Astrocyte (in vitro differentiated cells and primary cell): ENCODE data around the gene MAGEH1. TPM values are rescaled to one million over a fixed set of nuclear protein-coding genes. Genes with fewer than 3 reads are reported as not detected.

Source experiments
- DNase-seq: peaks from one replicate; pipeline ENCODE4 v3.0.0-alpha.2; 2010; ENCODE audit warnings: low read depth
- FAIRE-seq: peaks from 2 replicates; lab custom pipeline; 2011; peaks lifted over from hg19 to GRCh38; lab: Jason Lieb, UNC
- H2AFZ ChIP-seq: 2 replicates; pipeline ENCODE4 v1.6.0; 2012; ENCODE audit warnings: low read depth, low read length, inconsistent platforms
- H3K27ac ChIP-seq: 2 replicates; pipeline ENCODE4 v1.5.1; 2011; ENCODE audit warnings: low read depth, low read length, inconsistent platforms
- H3K27me3 ChIP-seq: 2 replicates; pipeline ENCODE4 v1.6.0; 2011; ENCODE audit warnings: low read length, inconsistent platforms; ENCODE audit not compliant: insufficient read depth
- H3K36me3 ChIP-seq: 2 replicates; pipeline ENCODE4 v1.5.1; 2011; ENCODE audit warnings: low read length, inconsistent platforms; ENCODE audit not compliant: insufficient read depth
- H3K4me1 ChIP-seq: 2 replicates; pipeline ENCODE4 v1.5.1; 2011; ENCODE audit warnings: low read length, inconsistent platforms; ENCODE audit not compliant: insufficient read depth
- H3K4me2 ChIP-seq: 2 replicates; pipeline ENCODE4 v1.6.0; 2012; ENCODE audit warnings: low read length, inconsistent platforms
- H3K4me3 ChIP-seq: 2 replicates; pipeline ENCODE4 v1.5.1; 2011; ENCODE audit warnings: low read depth, mild to moderate bottlenecking, low read length, inconsistent platforms; ENCODE audit not compliant: insufficient read depth
- H3K79me2 ChIP-seq: 2 replicates; pipeline ENCODE4 v1.6.0; 2012; ENCODE audit warnings: mild to moderate bottlenecking, low read length, inconsistent platforms; ENCODE audit not compliant: insufficient read depth
- H3K9ac ChIP-seq: 2 replicates; pipeline ENCODE4 v1.6.0; 2012; ENCODE audit warnings: mild to moderate bottlenecking, low read length, inconsistent platforms
- H3K9me3 ChIP-seq: 2 replicates; pipeline ENCODE4 v1.5.1; 2012; ENCODE audit warnings: low read depth, mild to moderate bottlenecking, low read length, inconsistent platforms; ENCODE audit not compliant: insufficient read depth
- H4K20me1 ChIP-seq: 2 replicates; pipeline ENCODE4 v1.6.0; 2012; ENCODE audit warnings: low read length, inconsistent platforms; ENCODE audit not compliant: insufficient read depth
- H3K27ac Mint-ChIP-seq: one replicate; pipeline ENCODE4 v1.8.0; 2021; ENCODE audit warnings: mild to moderate bottlenecking, mixed read lengths; ENCODE audit not compliant: unreplicated experiment
- H3K27me3 Mint-ChIP-seq: one replicate; pipeline ENCODE4 v1.8.0; 2021; ENCODE audit warnings: low read depth, mixed read lengths; ENCODE audit not compliant: unreplicated experiment
- H3K36me3 Mint-ChIP-seq: one replicate; pipeline ENCODE4 v1.8.0; 2021; ENCODE audit warnings: low read depth, mixed read lengths; ENCODE audit not compliant: unreplicated experiment
- H3K4me1 Mint-ChIP-seq: one replicate; pipeline ENCODE4 v1.8.0; 2021; ENCODE audit warnings: low read depth, mixed read lengths; ENCODE audit not compliant: unreplicated experiment
- H3K4me3 Mint-ChIP-seq: one replicate; pipeline ENCODE4 v1.8.0; 2021; ENCODE audit warnings: mild to moderate bottlenecking, moderate library complexity, mixed read lengths; ENCODE audit not compliant: unreplicated experiment
- H3K9me3 Mint-ChIP-seq: one replicate; pipeline ENCODE4 v1.8.0; 2021; ENCODE audit warnings: mild to moderate bottlenecking, mixed read lengths; ENCODE audit not compliant: unreplicated experiment
- CTCF ChIP-seq: IDR thresholded peaks from 2 replicates; pipeline ENCODE4 v1.5.1; 2011; ENCODE audit warnings: low read depth, mild to moderate bottlenecking, inconsistent platforms, low read length, moderate library complexity; ENCODE audit not compliant: insufficient read depth
- EZH2 ChIP-seq: IDR thresholded peaks from 2 replicates; pipeline ENCODE4 v1.6.1; 2012; ENCODE audit warnings: mild to moderate bottlenecking, low read length, inconsistent platforms; ENCODE audit not compliant: insufficient read depth
- total RNA-seq: library from RNA; stranded (reverse); gene quantifications from 2 replicates; pipeline ENCODE4 v1.2.1, GENCODE V29; 2021

MAGEH1 gene
- total RNA-seq, 1 donor from 2014 or later = 15.4 TPM

DNA sequence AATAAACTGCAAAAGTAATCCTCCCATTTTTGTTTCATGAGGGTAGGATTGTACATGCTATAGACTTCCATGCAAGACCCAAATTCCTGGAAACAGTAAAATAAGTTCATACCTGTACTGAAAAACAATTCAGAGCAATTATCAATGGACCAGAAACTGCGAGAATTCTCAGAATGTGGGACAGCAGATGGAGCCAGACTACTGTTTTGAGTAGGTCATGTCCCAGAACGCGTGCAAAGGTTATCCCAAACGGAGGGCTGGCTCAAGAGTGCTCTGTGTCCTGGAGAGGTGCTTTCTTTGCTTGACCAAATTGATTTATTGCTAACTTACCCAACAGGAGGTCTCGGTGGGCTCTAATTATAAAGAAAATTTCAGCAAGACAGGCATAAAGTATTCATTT, 1.7 kb upstream of the MAGEH1 start:
- Mint-ChIP-seq H3K36me3 (no peaks in the 10 kb centered on the region), H3K4me1 (peaks cover 3% of the 10 kb centered on the region), H3K4me3 (no peak overlapping the region), H3K27me3 (peaks cover 14% of the 10 kb centered on the region), H3K27ac (no peak overlapping the region), H3K9me3 (no peaks in the 10 kb centered on the region)
- H3K36me3 ChIP-seq = no peaks in the 10 kb centered on the region
- H3K27me3 ChIP-seq = no peaks in the 10 kb centered on the region
- H3K4me1 ChIP-seq = no peaks in the 10 kb centered on the region
- H3K9me3 ChIP-seq = no peaks in the 10 kb centered on the region
- no peak overlapping the region for H3K27ac ChIP-seq
- H2AFZ ChIP-seq = no peak overlapping the region
- H3K79me2 ChIP-seq = peaks cover 10% of the 10 kb centered on the region
- no peak overlapping the region for H3K9ac ChIP-seq
- no peak for FAIRE-seq
- no peaks in the 10 kb centered on the region for H4K20me1 ChIP-seq
- H3K4me2 ChIP-seq = no peak overlapping the region
- H3K4me3 ChIP-seq = no peak overlapping the region
- DNase-seq = no peak
- TF ChIP-seq CTCF = no peak
- no peak for TF ChIP-seq EZH2

GRCh38 chrX:55451141-55451540, 786 bp upstream of the MAGEH1 start:
- H3K36me3 ChIP-seq = no peaks in the 10 kb centered on the region
- H3K79me2 ChIP-seq = peaks cover 10% of the 10 kb centered on the region
- DNase-seq (no peak), FAIRE-seq (no peak)
- Mint-ChIP-seq H3K4me3 (no peak overlapping the region), H3K9me3 (no peaks in the 10 kb centered on the region), H3K4me1 (peaks cover 3% of the 10 kb centered on the region), H3K36me3 (no peaks in the 10 kb centered on the region), H3K27ac (no peak overlapping the region), H3K27me3 (peaks cover 6% of the 10 kb centered on the region)
- TF ChIP-seq CTCF (no peak), EZH2 (no peak)
- no peaks in the 10 kb centered on the region for H4K20me1 ChIP-seq
- no peaks in the 10 kb centered on the region for H3K27me3 ChIP-seq
- no peak overlapping the region for H3K27ac ChIP-seq
- H3K9me3 ChIP-seq = no peaks in the 10 kb centered on the region
- H3K9ac ChIP-seq = peak overlapping the region; percentile 89
- H3K4me3 ChIP-seq = no peak overlapping the region
- H2AFZ ChIP-seq = no peak overlapping the region
- H3K4me2 ChIP-seq = peak overlapping the region; percentile 92
- H3K4me1 ChIP-seq = no peaks in the 10 kb centered on the region

DNA sequence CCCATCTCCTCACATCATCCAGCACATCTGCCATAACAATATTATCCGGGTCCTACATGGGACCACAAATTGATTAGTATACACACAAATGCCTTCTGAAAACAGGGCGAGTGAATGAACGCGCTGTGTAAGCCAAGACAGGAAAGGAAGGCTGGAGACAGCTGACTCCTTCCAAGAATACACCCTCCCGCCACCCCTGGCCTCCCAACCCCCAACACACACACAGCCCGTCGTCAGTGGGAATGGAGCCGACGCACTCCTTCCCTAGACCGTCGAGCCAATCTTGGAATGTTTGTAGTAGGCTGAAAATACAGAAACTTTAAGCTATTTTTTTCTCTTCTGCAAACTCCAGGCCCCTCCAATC, 319 bp upstream of the MAGEH1 start:
- no peak overlapping the region for H3K27ac ChIP-seq
- no peaks in the 10 kb centered on the region for H3K36me3 ChIP-seq
- no peaks in the 10 kb centered on the region for H4K20me1 ChIP-seq
- peak overlapping the region; percentile 92 for H3K4me2 ChIP-seq
- FAIRE-seq = no peak
- H2AFZ ChIP-seq = peak overlapping the region; percentile 74
- H3K4me1 ChIP-seq = no peaks in the 10 kb centered on the region
- H3K79me2 ChIP-seq = peaks cover 10% of the 10 kb centered on the region
- no peaks in the 10 kb centered on the region for H3K36me3 Mint-ChIP-seq
- peaks cover 3% of the 10 kb centered on the region for H3K4me1 Mint-ChIP-seq
- H3K27ac Mint-ChIP-seq = peak overlapping the region; percentile 59
- H3K9ac ChIP-seq = peak overlapping the region; percentile 89
- H3K4me3 ChIP-seq = peak overlapping the region; percentile 80
- H3K9me3 ChIP-seq = no peaks in the 10 kb centered on the region
- DNase-seq = no peak
- H3K4me3 Mint-ChIP-seq = peak overlapping the region; percentile 97
- H3K27me3 Mint-ChIP-seq = peaks cover 3% of the 10 kb centered on the region
- H3K9me3 Mint-ChIP-seq = no peaks in the 10 kb centered on the region
- TF ChIP-seq CTCF (no peak), EZH2 (no peak)
- H3K27me3 ChIP-seq = no peaks in the 10 kb centered on the region
